Adipose tissue (tissue), 3 donors: Measurements from ENCODE around the gene SPTBN1. TPM values are rescaled to one million over a fixed set of nuclear protein-coding genes. Genes with fewer than 3 reads are reported as not detected.

Source experiments
- H3K27ac ChIP-seq: one replicate; pipeline ENCODE4 v1.5.1; 2013; ENCODE audit warnings: low read depth, low read length
- WGBS, 3 donors: extraction: QIAGEN DNeasy Blood & Tissue Kit; methylation state at CpG; one replicate each; pipeline ENCODE4 v1.1.7; 2013; 5-methylcytosine and 5-hydroxymethylcytosine counted together
- polyA plus RNA-seq, 3 donors: library from polyadenylated mRNA; stranded (reverse); fragments of 200-250 nt; gene quantifications; one replicate each; pipeline ENCODE4 v1.2.3, GENCODE V29; 2013
- donor health status: healthy with polysubstance abuse.
- donor health status: Bipolar disorder and iron deficiency.
- donor health status: healthy.

Gene SPTBN1
- polyA plus RNA-seq, 3 donors = 41.9 to 219 (median 183) TPM

GRCh38 chr2:54457323-54458023, 1.3 kb downstream of the SPTBN1 start:
- no peak overlapping the region for H3K27ac ChIP-seq
- WGBS, 3 donors = 1 to 12% (median 1%) methylated on average over 35 of the region's 35 CpGs

GRCh38 chr2:54459037-54459441, 2.9 kb downstream of the SPTBN1 start:
- no peak overlapping the region for H3K27ac ChIP-seq
- WGBS, 3 donors = 2 to 28% (median 2%) methylated on average over 2 of the region's 2 CpGs

- 39 to 59% (median 47%) methylated on average over 4 of the region's 4 CpGs for WGBS, 3 donors
These were observed 5.1 kb downstream of the SPTBN1 start for GRCh38 chr2:54461261-54461660.

GRCh38 chr2:54464341-54464740, 8.2 kb downstream of the SPTBN1 start:
- WGBS, 3 donors = 46 to 63% (median 52%) methylated on average over 2 of the region's 2 CpGs
- H3K27ac ChIP-seq = no peak overlapping the region

More at GRCh38 chr2:54461261-54461660, 5.1 kb downstream of the SPTBN1 start:
- H3K27ac ChIP-seq = no peak overlapping the region

GRCh38 chr2:54465143-54465542, 9.0 kb downstream of the SPTBN1 start:
- H3K27ac ChIP-seq = no peak overlapping the region
- 47 to 68% (median 52%) methylated on average over 2 of the region's 2 CpGs for WGBS, 3 donors

- 26 to 83% (median 51%) methylated on average over 4 of the region's 4 CpGs for WGBS, 3 donors
- H3K27ac ChIP-seq = no peak overlapping the region
These were observed 10.7 kb downstream of the SPTBN1 start for GRCh38 chr2:54466870-54467269.

GRCh38 chr2:54468673-54469072, 12.5 kb downstream of the SPTBN1 start:
- WGBS, 3 donors = 51 to 77% (median 57%) methylated on average over 2 of the region's 2 CpGs
- no peak overlapping the region for H3K27ac ChIP-seq

- 49 to 81% (median 51%) methylated on average over 3 of the region's 3 CpGs for WGBS, 3 donors
These were observed 13.4 kb downstream of the SPTBN1 start for GRCh38 chr2:54469484-54470053.

GRCh38 chr2:54470266-54470938, 14.3 kb downstream of the SPTBN1 start:
- 45 to 58% (median 53%) methylated on average over 6 of the region's 6 CpGs for WGBS, 3 donors

More at GRCh38 chr2:54469484-54470053, 13.4 kb downstream of the SPTBN1 start:
- no peak overlapping the region for H3K27ac ChIP-seq

GRCh38 chr2:54471221-54471711, 15.1 kb downstream of the SPTBN1 start:
- 19 to 39% (median 30%) methylated on average over 1 of the region's 1 CpG for WGBS, 3 donors
- no peak overlapping the region for H3K27ac ChIP-seq

More at GRCh38 chr2:54470266-54470938, 14.3 kb downstream of the SPTBN1 start:
- H3K27ac ChIP-seq = no peak overlapping the region

- WGBS, 3 donors = 89 to 100% (median 90%) methylated on average over 1 of the region's 1 CpG
- H3K27ac ChIP-seq = no peak overlapping the region
These were observed 17.7 kb downstream of the SPTBN1 start for GRCh38 chr2:54473851-54474250.

GRCh38 chr2:54475285-54475684, 19.2 kb downstream of the SPTBN1 start:
- 63 to 77% (median 65%) methylated on average over 3 of the region's 3 CpGs for WGBS, 3 donors
- H3K27ac ChIP-seq = no peak overlapping the region

GRCh38 chr2:54475919-54476318, 19.8 kb downstream of the SPTBN1 start:
- 78 to 96% (median 91%) methylated on average over 5 of the region's 5 CpGs for WGBS, 3 donors
- no peak overlapping the region for H3K27ac ChIP-seq

GRCh38 chr2:54476852-54477251, 20.7 kb downstream of the SPTBN1 start:
- H3K27ac ChIP-seq = no peak overlapping the region
- WGBS, 3 donors = 42 to 51% (median 45%) methylated on average over 2 of the region's 2 CpGs

GRCh38 chr2:54477896-54478295, 21.8 kb downstream of the SPTBN1 start:
- 83 to 92% (median 91%) methylated on average over 4 of the region's 4 CpGs for WGBS, 3 donors
- no peak overlapping the region for H3K27ac ChIP-seq

- H3K27ac ChIP-seq = no peak overlapping the region
- 88 to 100% (median 98%) methylated on average over 1 of the region's 1 CpG for WGBS, 3 donors
These were observed 22.8 kb downstream of the SPTBN1 start for GRCh38 chr2:54478899-54479298.

GRCh38 chr2:54479424-54479823, 23.3 kb downstream of the SPTBN1 start:
- 59 to 68% (median 65%) methylated on average over 2 of the region's 2 CpGs for WGBS, 3 donors
- no peak overlapping the region for H3K27ac ChIP-seq

GRCh38 chr2:54480025-54480424, 23.9 kb downstream of the SPTBN1 start:
- no peak overlapping the region for H3K27ac ChIP-seq
- 25 to 74% (median 68%) methylated on average over 2 of the region's 2 CpGs for WGBS, 3 donors

- 74 to 86% (median 80%) methylated on average over 3 of the region's 3 CpGs for WGBS, 3 donors
These were observed 25.6 kb downstream of the SPTBN1 start for GRCh38 chr2:54481686-54482085.

More at GRCh38 chr2:54481686-54482085, 25.6 kb downstream of the SPTBN1 start:
- no peak overlapping the region for H3K27ac ChIP-seq
